ENCODE data around the gene NSDHL. TPM values are rescaled to one million over a fixed set of nuclear protein-coding genes. Genes with fewer than 3 reads are reported as not detected.

Gene NSDHL
- total RNA-seq, 1 donor, result 15.9 TPM

DNA sequence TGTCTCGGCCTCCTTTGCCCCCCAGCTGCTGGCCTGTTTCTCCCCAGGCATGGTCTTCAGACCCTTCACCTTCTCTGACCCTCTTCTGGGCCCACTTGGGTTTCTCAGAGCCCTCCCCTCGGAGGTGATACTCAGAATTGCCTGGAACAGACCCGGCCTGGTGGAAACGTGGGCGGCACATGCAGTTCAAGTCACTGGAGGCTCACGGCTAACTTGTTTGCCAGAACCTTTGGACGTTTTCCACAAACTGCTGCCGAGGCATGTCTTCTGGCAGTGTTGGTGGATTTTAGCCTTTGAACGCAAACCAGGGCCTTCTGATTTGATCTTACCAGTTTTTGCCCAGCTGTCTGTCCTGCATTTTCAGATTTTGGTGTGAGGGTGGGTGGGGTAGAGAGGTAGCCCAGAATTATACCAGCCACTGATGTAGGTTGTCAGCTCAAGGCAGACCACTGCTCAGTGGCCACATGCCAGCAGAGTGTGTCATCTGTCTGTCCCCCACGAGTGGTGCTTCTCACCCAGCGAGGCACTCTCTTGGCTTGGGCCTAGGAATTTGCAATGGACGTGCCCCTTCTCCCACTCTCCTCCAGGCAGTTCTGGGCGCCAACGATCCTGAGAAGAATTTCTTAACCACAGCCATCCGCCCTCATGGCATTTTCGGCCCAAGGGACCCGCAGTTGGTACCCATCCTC, 34.5 kb downstream of the NSDHL start:
- Histone ChIP-seq H3K4me2 (ENCODE audit: insufficient read depth, low read length) (no peak overlapping the region), H3K27me3 (ENCODE audit: insufficient read depth, low read length) (no peaks in the 10 kb centered on the region), H4K20me1 (ENCODE audit: insufficient read depth, low read length) (no peaks in the 10 kb centered on the region), H3K79me2 (ENCODE audit: insufficient read depth, low read length) (no peaks in the 10 kb centered on the region), H3K9me3 (ENCODE audit: low read depth, low read length) (no peaks in the 10 kb centered on the region), H2AFZ (ENCODE audit: low read length) (no peak overlapping the region), H3K27ac (ENCODE audit: low read depth, low read length) (no peak overlapping the region), H3K4me1 (ENCODE audit: insufficient read depth, low read length) (no peaks in the 10 kb centered on the region), H3K36me3 (ENCODE audit: insufficient read depth, low read length) (peaks cover 6% of the 10 kb centered on the region), H3K4me3 (ENCODE audit: insufficient read depth, low read length) (no peak overlapping the region)
- TF ChIP-seq CTCF (IDR thresholded peaks at IDR 0.05; ENCODE audit: extremely low read depth, low read depth, low read length), result no peak
- no peak for DNase-seq (ENCODE audit: insufficient read length, low spot score, missing footprints)

DNA sequence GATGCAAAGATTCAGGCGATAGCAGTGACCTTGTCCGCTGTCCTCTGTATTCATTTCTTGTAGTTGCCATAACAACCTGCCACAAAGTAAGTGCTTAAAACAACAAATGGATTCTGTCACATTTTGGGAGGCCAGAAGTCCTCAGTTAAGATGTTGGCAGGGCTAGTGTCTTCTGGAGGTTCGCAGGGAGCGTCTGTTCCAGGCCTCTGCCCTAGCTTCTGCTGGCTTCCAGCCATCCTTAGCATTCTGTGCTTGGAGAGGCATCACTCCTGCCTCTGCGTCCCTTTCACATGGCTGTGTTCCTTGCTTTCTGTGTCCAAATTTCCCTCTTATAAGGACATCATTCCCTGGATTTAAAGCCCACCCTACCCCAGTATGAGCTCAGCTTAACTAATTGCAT, 35.5 kb downstream of the NSDHL start:
- no peaks in the 10 kb centered on the region for H3K4me1 ChIP-seq (ENCODE audit: insufficient read depth, low read length)
- H3K9me3 ChIP-seq (ENCODE audit: low read depth, low read length), result no peaks in the 10 kb centered on the region
- no peaks in the 10 kb centered on the region for H3K27me3 ChIP-seq (ENCODE audit: insufficient read depth, low read length)
- H3K4me3 ChIP-seq (ENCODE audit: insufficient read depth, low read length), result no peak overlapping the region
- H4K20me1 ChIP-seq (ENCODE audit: insufficient read depth, low read length), result no peaks in the 10 kb centered on the region
- no peak overlapping the region for H2AFZ ChIP-seq (ENCODE audit: low read length)
- peaks cover 6% of the 10 kb centered on the region for H3K36me3 ChIP-seq (ENCODE audit: insufficient read depth, low read length)
- TF ChIP-seq CTCF (IDR thresholded peaks at IDR 0.05; ENCODE audit: extremely low read depth, low read depth, low read length), result no peak
- H3K4me2 ChIP-seq (ENCODE audit: insufficient read depth, low read length), result no peak overlapping the region
- no peaks in the 10 kb centered on the region for H3K79me2 ChIP-seq (ENCODE audit: insufficient read depth, low read length)
- H3K27ac ChIP-seq (ENCODE audit: low read depth, low read length), result no peak overlapping the region
- no peak for DNase-seq (ENCODE audit: insufficient read length, low spot score, missing footprints)

DNA sequence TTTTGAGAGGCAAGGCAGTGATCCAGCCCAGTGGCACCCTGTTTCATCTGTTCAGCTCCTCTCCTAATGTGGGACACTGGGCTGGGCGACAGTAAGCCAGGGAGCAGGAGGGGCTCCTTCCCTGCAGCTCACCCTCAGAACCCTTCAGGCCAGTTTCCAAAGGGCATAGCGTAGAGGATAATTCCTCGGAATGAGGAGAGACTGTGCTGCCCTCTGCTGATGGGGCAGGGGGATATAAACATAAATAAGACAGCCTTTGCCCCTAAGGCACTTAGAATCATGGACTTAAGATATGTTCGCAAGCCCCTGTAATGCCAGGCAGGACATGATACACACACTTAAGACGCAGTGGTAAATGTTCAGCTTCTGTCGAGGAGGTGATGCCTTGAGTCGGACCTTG, 39.1 kb downstream of the NSDHL start:
- Histone ChIP-seq H3K4me1 (ENCODE audit: insufficient read depth, low read length) (no peaks in the 10 kb centered on the region), H3K79me2 (ENCODE audit: insufficient read depth, low read length) (no peaks in the 10 kb centered on the region), H3K27me3 (ENCODE audit: insufficient read depth, low read length) (no peaks in the 10 kb centered on the region), H3K9me3 (ENCODE audit: low read depth, low read length) (no peaks in the 10 kb centered on the region), H3K4me3 (ENCODE audit: insufficient read depth, low read length) (no peak overlapping the region), H4K20me1 (ENCODE audit: insufficient read depth, low read length) (no peaks in the 10 kb centered on the region), H3K27ac (ENCODE audit: low read depth, low read length) (no peak overlapping the region), H3K4me2 (ENCODE audit: insufficient read depth, low read length) (no peak overlapping the region), H3K36me3 (ENCODE audit: insufficient read depth, low read length) (peaks cover 5% of the 10 kb centered on the region), H2AFZ (ENCODE audit: low read length) (no peak overlapping the region)
- no peak for TF ChIP-seq CTCF (IDR thresholded peaks at IDR 0.05; ENCODE audit: extremely low read depth, low read depth, low read length)
- DNase-seq (ENCODE audit: insufficient read length, low spot score, missing footprints), result no peak

DNA sequence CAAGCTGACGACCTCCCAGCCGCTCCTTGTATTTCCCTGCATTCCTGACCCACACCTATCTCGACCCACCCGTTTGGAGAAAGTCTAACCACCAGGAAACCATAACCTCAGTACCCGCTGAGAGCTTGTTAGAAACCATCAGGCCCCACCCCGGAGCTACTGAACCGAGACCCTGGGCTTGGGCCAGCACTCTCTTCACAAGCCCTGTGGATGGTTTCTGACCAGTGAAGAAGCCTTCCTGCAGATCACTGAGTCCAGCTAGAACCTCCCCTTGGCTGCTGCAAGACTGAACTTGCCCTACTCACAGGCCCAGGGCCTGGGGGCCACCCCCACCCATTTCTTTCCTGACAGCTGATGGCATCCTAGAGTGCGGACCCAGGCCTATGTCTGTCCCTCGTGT, 40.4 kb downstream of the NSDHL start:
- Histone ChIP-seq H3K9me3 (ENCODE audit: low read depth, low read length) (no peaks in the 10 kb centered on the region), H2AFZ (ENCODE audit: low read length) (no peak overlapping the region)

More for the DNA sequence above, 40.4 kb downstream of the NSDHL start:
- no peak overlapping the region for H3K4me3 ChIP-seq (ENCODE audit: insufficient read depth, low read length)
- no peaks in the 10 kb centered on the region for H3K79me2 ChIP-seq (ENCODE audit: insufficient read depth, low read length)
- peaks cover 4% of the 10 kb centered on the region for H3K36me3 ChIP-seq (ENCODE audit: insufficient read depth, low read length)
- no peak for DNase-seq (ENCODE audit: insufficient read length, low spot score, missing footprints)
- H3K4me1 ChIP-seq (ENCODE audit: insufficient read depth, low read length), result no peaks in the 10 kb centered on the region
- no peak overlapping the region for H3K4me2 ChIP-seq (ENCODE audit: insufficient read depth, low read length)
- H4K20me1 ChIP-seq (ENCODE audit: insufficient read depth, low read length), result no peaks in the 10 kb centered on the region
- no peak for TF ChIP-seq CTCF (IDR thresholded peaks at IDR 0.05; ENCODE audit: extremely low read depth, low read depth, low read length)
- H3K27me3 ChIP-seq (ENCODE audit: insufficient read depth, low read length), result no peaks in the 10 kb centered on the region
- H3K27ac ChIP-seq (ENCODE audit: low read depth, low read length), result no peak overlapping the region

All from osteoblast (primary cell).